A673 (cell line): ENCODE measurements around the gene SPDYA. TPM values are rescaled to one million over a fixed set of nuclear protein-coding genes. Genes with fewer than 3 reads are reported as not detected.

Source experiments
- BruUV-seq: library from RNA; stranded (reverse); fragments of 400-500 nt; replicated peaks from 2 replicates; lab custom pipeline; 2021; lab: Mats Ljungman, UMichigan
- CTCF ChIA-PET: fragments of 300-600 bp; sonication (Branson Sonifier 250); formaldehyde crosslinking; loops from one replicate; lab custom pipeline; 2022; ENCODE audit warnings: antibody characterized with exemption; lab: Charles Lee
- POLR2A ChIA-PET: fragments of 300-600 bp; sonication (Branson Sonifier 250); formaldehyde crosslinking; loops from one replicate; lab custom pipeline; 2022; ENCODE audit warnings: antibody characterized with exemption; ENCODE audit not compliant: low non-redundant PET; lab: Charles Lee
- DNase-seq: peaks from one replicate; pipeline ENCODE4 v3.0.0-alpha.2; 2015; ENCODE audit warnings: low spot score
- H3K27ac ChIP-seq: fragments of 200-600 bp; sonication (generic); 2 replicates; pipeline ENCODE4 v1.5.1; 2016; ENCODE audit warnings: mixed run types, low read depth, mild to moderate bottlenecking, mixed read lengths, antibody characterized with exemption, low read length; ENCODE audit not compliant: poor library complexity, severe bottlenecking
- H3K27me3 ChIP-seq: fragments of 200-600 bp; sonication (generic); replicated peaks from 2 replicates; pipeline ENCODE4 v1.6.1; 2017; ENCODE audit warnings: mixed run types, low read depth, mild to moderate bottlenecking, mixed read lengths, antibody characterized with exemption, low read length; ENCODE audit not compliant: insufficient read depth, poor library complexity
- H3K36me3 ChIP-seq: fragments of 200-600 bp; sonication (generic); 2 replicates; pipeline ENCODE4 v1.6.1; 2016; ENCODE audit warnings: mixed run types, mild to moderate bottlenecking, mixed read lengths, antibody characterized with exemption, low read length; ENCODE audit not compliant: insufficient read depth, poor library complexity, severe bottlenecking
- H3K4me1 ChIP-seq: fragments of 200-600 bp; sonication (generic); 2 replicates; pipeline ENCODE4 v1.6.1; 2017; ENCODE audit warnings: mixed run types, mild to moderate bottlenecking, mixed read lengths, antibody characterized with exemption, low read length; ENCODE audit not compliant: insufficient read depth, poor library complexity, severe bottlenecking
- H3K4me3 ChIP-seq: fragments of 200-600 bp; sonication (generic); 2 replicates; pipeline ENCODE4 v1.5.1; 2016; ENCODE audit warnings: low read depth, mixed run types, mild to moderate bottlenecking, mixed read lengths, low read length; ENCODE audit not compliant: poor library complexity, severe bottlenecking
- H3K9me3 ChIP-seq: fragments of 200-600 bp; sonication (generic); 2 replicates; pipeline ENCODE4 v1.6.1; 2016; ENCODE audit warnings: mixed run types, low read depth, mild to moderate bottlenecking, mixed read lengths, antibody characterized with exemption, low read length; ENCODE audit not compliant: poor library complexity, severe bottlenecking
- EZH2 ChIP-seq: fragments of 200-600 bp; sonication (generic); IDR thresholded peaks from 2 replicates; pipeline ENCODE4 v1.6.1; 2017; ENCODE audit warnings: borderline replicate concordance, low read depth, mild to moderate bottlenecking, mixed read lengths, antibody characterized with exemption, low read length; ENCODE audit not compliant: poor library complexity, severe bottlenecking
- intact Hi-C: fragments of 100-400 bp; cut with micrococcal nuclease; formaldehyde crosslinking; loops from one replicate; pipeline ENCODE4 v1.10.0; 2022; ENCODE audit not compliant: unreplicated experiment
- total RNA-seq: library from RNA; stranded (reverse); gene quantifications from 2 replicates; pipeline ENCODE4 v1.2.3, GENCODE V29; 2021
- TF ChIP-seq, protein P1 (sequence below): fragments of 300-800, 200-600 bp; sonication (generic); conservative IDR thresholded peaks from 2 replicates; pipeline ENCODE4 v1.5.1; 2017; ENCODE audit warnings: low read depth, mild to moderate bottlenecking, antibody characterized with exemption, low read length, moderate library complexity, mixed read lengths

SPDYA gene
- total RNA-seq, 1 experiment from 2014 or later = 1.2 TPM

DNA sequence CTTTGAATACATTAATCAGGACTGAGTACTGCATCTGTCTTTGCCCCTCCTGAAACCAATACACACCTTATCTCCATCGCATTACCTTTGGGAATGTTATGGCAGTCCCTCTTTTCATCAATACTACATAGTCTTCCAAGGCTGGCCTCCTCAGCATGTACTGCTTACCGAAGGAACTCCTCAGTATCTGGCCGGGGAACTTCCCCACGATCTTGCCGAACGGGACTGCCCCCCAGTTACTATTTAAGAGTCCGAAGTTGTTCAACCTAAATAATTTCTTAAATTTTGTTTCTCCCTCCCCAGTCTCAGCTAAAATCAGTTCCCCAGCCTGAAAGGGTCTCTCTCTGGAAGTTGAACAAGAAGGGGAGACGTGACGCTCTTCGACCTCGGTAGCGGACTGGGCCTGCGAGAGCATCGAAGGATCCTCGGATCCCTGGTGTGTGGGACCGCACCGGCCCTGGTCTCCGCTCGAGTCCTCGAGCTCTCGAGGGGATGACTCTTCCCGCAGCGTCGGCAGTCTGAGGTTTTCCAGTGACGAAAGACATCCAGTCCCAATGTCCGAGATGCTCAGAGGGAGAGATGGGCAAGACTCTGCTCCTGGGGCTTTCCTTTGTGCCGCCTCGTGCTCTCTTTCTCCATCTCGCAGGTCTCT, 59.0 kb downstream of the SPDYA start:
- H3K4me3 ChIP-seq = peak overlapping the region; percentile 91
- H3K27ac ChIP-seq = peak overlapping the region; percentile 84
- ChIA-PET POLR2A (no interaction called here), CTCF (interaction anchor here (0.6 kb wide), 1 partner anchor 303 kb away, joined by 4 read pairs; no protein-coding TSS in a partner anchor)
- BruUV-seq = no TSS peak
- H3K27me3 ChIP-seq = no peaks in the 10 kb centered on the region
- intact Hi-C loops = loop anchor here (2.0 kb wide), 1 partner anchor 25 kb away; the partner anchor contains the start of gene WDR43
- TF ChIP-seq, protein P1, sequence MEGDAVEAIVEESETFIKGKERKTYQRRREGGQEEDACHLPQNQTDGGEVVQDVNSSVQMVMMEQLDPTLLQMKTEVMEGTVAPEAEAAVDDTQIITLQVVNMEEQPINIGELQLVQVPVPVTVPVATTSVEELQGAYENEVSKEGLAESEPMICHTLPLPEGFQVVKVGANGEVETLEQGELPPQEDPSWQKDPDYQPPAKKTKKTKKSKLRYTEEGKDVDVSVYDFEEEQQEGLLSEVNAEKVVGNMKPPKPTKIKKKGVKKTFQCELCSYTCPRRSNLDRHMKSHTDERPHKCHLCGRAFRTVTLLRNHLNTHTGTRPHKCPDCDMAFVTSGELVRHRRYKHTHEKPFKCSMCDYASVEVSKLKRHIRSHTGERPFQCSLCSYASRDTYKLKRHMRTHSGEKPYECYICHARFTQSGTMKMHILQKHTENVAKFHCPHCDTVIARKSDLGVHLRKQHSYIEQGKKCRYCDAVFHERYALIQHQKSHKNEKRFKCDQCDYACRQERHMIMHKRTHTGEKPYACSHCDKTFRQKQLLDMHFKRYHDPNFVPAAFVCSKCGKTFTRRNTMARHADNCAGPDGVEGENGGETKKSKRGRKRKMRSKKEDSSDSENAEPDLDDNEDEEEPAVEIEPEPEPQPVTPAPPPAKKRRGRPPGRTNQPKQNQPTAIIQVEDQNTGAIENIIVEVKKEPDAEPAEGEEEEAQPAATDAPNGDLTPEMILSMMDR = no peak
- no peak for TF ChIP-seq EZH2
- H3K9me3 ChIP-seq = no peaks in the 10 kb centered on the region
- no peaks in the 10 kb centered on the region for H3K36me3 ChIP-seq
- no peak for DNase-seq
- H3K4me1 ChIP-seq = peaks cover 13% of the 10 kb centered on the region

DNA sequence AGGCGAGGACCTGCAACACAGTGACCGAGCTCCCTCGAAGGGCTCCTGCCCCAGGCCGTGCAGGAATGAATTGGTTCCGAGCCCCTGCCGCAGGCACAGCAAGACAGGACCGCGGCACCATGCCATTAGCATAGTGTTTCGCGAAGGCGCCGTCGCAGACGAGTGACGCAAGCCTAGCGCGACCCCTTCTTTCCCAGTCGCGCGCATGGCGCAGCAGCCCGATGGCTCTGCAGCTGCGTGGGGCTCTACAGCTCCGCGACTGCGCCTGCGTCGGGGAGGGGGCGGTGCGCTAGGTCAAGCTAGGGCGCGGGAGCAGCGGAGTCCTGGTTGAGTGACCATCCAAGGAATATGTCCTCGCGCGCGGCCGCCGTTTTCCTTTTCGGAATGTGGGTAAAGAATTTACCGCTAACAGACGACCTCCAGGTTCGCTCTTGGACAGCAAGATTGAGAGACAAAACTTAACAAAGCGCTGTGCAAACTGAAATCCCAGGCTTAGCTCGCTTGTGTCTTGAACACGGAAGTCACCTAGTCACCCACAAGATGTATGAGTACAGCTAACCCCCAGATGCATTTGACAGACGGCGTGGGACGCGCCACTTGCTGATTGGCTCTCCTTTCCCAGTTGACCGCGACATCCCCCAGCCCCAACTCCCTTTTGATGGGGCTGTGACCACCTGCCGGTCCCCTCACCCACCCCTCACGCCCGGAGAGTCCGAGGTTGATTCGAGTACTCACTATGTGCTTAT, 59.7 kb downstream of the SPDYA start, which contains the start of gene TRMT61B:
Gene TRMT61B (minus strand): TSS at position 164 of the 746 bp plus-strand sequence. CDS start 32 bp downstream, at position 132.
- H3K36me3 ChIP-seq = no peaks in the 10 kb centered on the region
- peak within 1 kb of the TSS; percentile 84 for H3K27ac ChIP-seq
- CTCF ChIA-PET = interaction anchor here (0.6 kb wide), 1 partner anchor 304 kb away, joined by 4 read pairs; no protein-coding TSS in a partner anchor
- TSS peak; percentile 98 for BruUV-seq
- DNase-seq = peak; percentile 96
- H3K27me3 ChIP-seq = peaks cover under 1% of the 10 kb centered on the region
- H3K9me3 ChIP-seq = no peaks in the 10 kb centered on the region
- peaks cover 13% of the 10 kb centered on the region for H3K4me1 ChIP-seq
- no peak for TF ChIP-seq EZH2
- TF ChIP-seq, protein P1 = no peak
- H3K4me3 ChIP-seq = peak within 1 kb of the TSS; percentile 91
- intact Hi-C loops = loop anchor here (2.0 kb wide), 1 partner anchor 24 kb away; the partner anchor contains the start of gene WDR43
- POLR2A ChIA-PET = no interaction called here

DNA sequence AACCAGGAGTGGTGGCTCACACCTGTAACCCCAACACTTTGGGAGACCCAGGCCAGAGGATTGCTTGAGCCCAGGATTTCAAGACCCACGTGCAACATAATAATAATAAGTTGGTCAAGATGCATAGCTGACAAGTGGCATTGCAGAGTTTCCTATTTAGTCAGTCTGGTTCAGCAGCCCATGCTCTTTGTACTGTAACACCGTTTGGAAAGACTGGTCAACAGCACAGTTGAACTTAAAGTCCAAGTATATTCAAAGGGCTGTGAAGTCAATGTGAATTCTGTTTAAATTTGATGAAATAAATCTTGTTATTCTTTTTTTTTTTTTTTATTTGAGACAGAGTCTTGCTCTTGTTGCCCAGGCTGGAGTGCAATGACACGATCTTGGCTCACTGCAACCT, 61.0 kb downstream of the SPDYA start:
- no peak for DNase-seq
- POLR2A ChIA-PET = no interaction called here
- intact Hi-C loops = loop anchor here (2.0 kb wide), 1 partner anchor 23 kb away; the partner anchor contains the start of gene WDR43
- Histone ChIP-seq H3K4me3 (no peak overlapping the region), H3K27ac (no peak overlapping the region), H3K9me3 (no peaks in the 10 kb centered on the region), H3K4me1 (peaks cover 13% of the 10 kb centered on the region), H3K36me3 (no peaks in the 10 kb centered on the region), H3K27me3 (peaks cover 11% of the 10 kb centered on the region)
- TF ChIP-seq EZH2 = no peak
- TF ChIP-seq, protein P1 = no peak
- CTCF ChIA-PET = no interaction called here
- BruUV-seq = no TSS peak
